Tibial nerve (tissue), 4 donors: Measurements from ENCODE around the gene SUGP1. TPM values are rescaled to one million over a fixed set of nuclear protein-coding genes. Genes with fewer than 3 reads are reported as not detected.

Experiments used
- DNase-seq, 2 donors: peaks; one replicate each; pipeline ENCODE4 v3.0.0-alpha.2; 2019; ENCODE audit warnings: low spot score in 2 of 2
- H3K27ac ChIP-seq, 4 donors: fragments of 200-600 bp; sonication (generic) in 3 of 4; one replicate each; pipeline ENCODE4 v1.5.1; 2017 to 2019; ENCODE audit warnings: mild to moderate bottlenecking in 1 of 4
- H3K27me3 ChIP-seq, 2 donors: fragments of 200-600 bp; sonication (generic) in 1 of 2; one replicate each; pipeline versions ENCODE4 v1.5.1 to v1.6.0; 2017 to 2019
- H3K36me3 ChIP-seq, 3 donors: fragments of 200-600 bp; sonication (generic); one replicate each; pipeline ENCODE4 v1.5.1; 2018 to 2019
- H3K4me1 ChIP-seq, 4 donors: fragments of 200-600 bp; sonication (generic) in 3 of 4; one replicate each; pipeline ENCODE4 v1.5.1; 2017 to 2019
- H3K4me3 ChIP-seq, 4 donors: fragments of 200-600 bp; sonication (generic) in 3 of 4; one replicate each; pipeline ENCODE4 v1.5.1; 2017 to 2019; ENCODE audit warnings: mild to moderate bottlenecking in 1 of 4, moderate library complexity in 1 of 4
- H3K9me3 ChIP-seq, 4 donors: fragments of 200-600 bp; sonication (generic) in 3 of 4; one replicate each; pipeline ENCODE4 v1.5.1; 2017 to 2019
- CTCF ChIP-seq, 5 experiments: fragments of 200-600 bp in 3 of 5; fragments of 450-650 bp in 2 of 5; sonication (generic) in 3 of 5; IDR thresholded peaks; one replicate each; pipeline ENCODE4 v1.5.1; 2016 to 2019; ENCODE audit warnings: antibody characterized with exemption in 5 of 5, mild to moderate bottlenecking in 3 of 5, moderate library complexity in 2 of 5
- EP300 ChIP-seq, 2 donors: sonication (generic); formaldehyde crosslinking; IDR thresholded peaks; one replicate each; pipeline ENCODE4 v1.6.1; 2017; ENCODE audit warnings: antibody characterized with exemption in 2 of 2, mild to moderate bottlenecking in 1 of 2
- POLR2A ChIP-seq, 2 donors: fragments of 450-650 bp; IDR thresholded peaks; one replicate each; pipeline ENCODE4 v1.6.1; 2017; ENCODE audit warnings: antibody characterized with exemption in 2 of 2, mild to moderate bottlenecking in 2 of 2, moderate library complexity in 2 of 2
- WGBS, 2 donors: methylation state at CpG; one replicate each; pipeline ENCODE4 v1.1.5; 2018; 5-methylcytosine and 5-hydroxymethylcytosine counted together
- total RNA-seq, 4 donors: library from RNA; depleted of rRNA; stranded (reverse); fragments of >200 nt; gene quantifications; one replicate each; pipeline ENCODE4 v1.1.0, GENCODE V29; 2016

Gene SUGP1
- total RNA-seq, 4 donors from 2014 or later: 21.6 to 36.0 (median 27.5) TPM

GRCh38 chr19:19267305-19267704 is 53.0 kb downstream of the SUGP1 start:
- no peaks in the 10 kb centered on the region for H3K4me1 ChIP-seq
- H3K4me3 ChIP-seq: no peak overlapping the region
- WGBS, 2 donors: 93 to 97% methylated on average over 3 of the region's 3 CpGs
- H3K9me3 ChIP-seq: no peaks in the 10 kb centered on the region
- DNase-seq: no peak
- peaks cover 0 to 10% of the 10 kb centered on the region in 2 donors for H3K27me3 ChIP-seq
- TF ChIP-seq POLR2A (IDR thresholded peaks at IDR 0.05) (no peak), CTCF (IDR thresholded peaks at IDR 0.05) (no peak), EP300 (IDR thresholded peaks at IDR 0.05) (no peak)
- H3K27ac ChIP-seq: no peak overlapping the region
- H3K36me3 ChIP-seq: no peaks in the 10 kb centered on the region

GRCh38 chr19:19263886-19264487 is 56.3 kb downstream of the SUGP1 start:
- WGBS, 2 donors: 80 to 84% methylated on average over 7 of the region's 7 CpGs
- H3K27me3 ChIP-seq: peaks cover 0 to 43% of the 10 kb centered on the region in 2 donors

GRCh38 chr19:19262190-19263057 is 57.9 kb downstream of the SUGP1 start:
- H3K36me3 ChIP-seq: no peaks in the 10 kb centered on the region
- no peak for TF ChIP-seq CTCF (IDR thresholded peaks at IDR 0.05)
- TF ChIP-seq POLR2A (IDR thresholded peaks at IDR 0.05): no peak
- TF ChIP-seq EP300 (IDR thresholded peaks at IDR 0.05): no peak
- no peak overlapping the region for H3K27ac ChIP-seq
- peaks cover 0 to 8% (median 0%) of the 10 kb centered on the region in 4 donors for H3K9me3 ChIP-seq
- 4 to 5% methylated on average over 31 of the region's 31 CpGs for WGBS, 2 donors
- DNase-seq: no peak
- H3K4me1 ChIP-seq: peaks cover 0 to 14% (median 6%) of the 10 kb centered on the region in 4 donors
- no peak overlapping the region for H3K4me3 ChIP-seq
- H3K27me3 ChIP-seq: peaks cover 0 to 43% of the 10 kb centered on the region in 2 donors

More at GRCh38 chr19:19263886-19264487, 56.3 kb downstream of the SUGP1 start:
- Histone ChIP-seq H3K36me3 (no peaks in the 10 kb centered on the region), H3K27ac (no peak overlapping the region), H3K4me1 (peaks cover 0 to 14% (median 6%) of the 10 kb centered on the region in 4 donors), H3K9me3 (peaks cover 0 to 8% (median 0%) of the 10 kb centered on the region in 4 donors), H3K4me3 (no peak overlapping the region)
- no peak for TF ChIP-seq EP300 (IDR thresholded peaks at IDR 0.05)
- no peak for TF ChIP-seq CTCF (IDR thresholded peaks at IDR 0.05)
- no peak for TF ChIP-seq POLR2A (IDR thresholded peaks at IDR 0.05)
- DNase-seq: no peak

- Histone ChIP-seq H3K9me3 (peaks cover 0 to 8% (median 0%) of the 10 kb centered on the region in 4 donors), H3K27me3 (peaks cover 0 to 44% of the 10 kb centered on the region in 2 donors), H3K36me3 (no peaks in the 10 kb centered on the region), H3K27ac (no peak overlapping the region), H3K4me3 (peak overlapping the region in 1 of 4 donors; percentile 33), H3K4me1 (peaks cover 0 to 14% (median 6%) of the 10 kb centered on the region in 4 donors)
- WGBS, 2 donors: 1 to 2% methylated on average over 46 to 50 of the region's 52 CpGs
- no peak for DNase-seq
- no peak for TF ChIP-seq CTCF (IDR thresholded peaks at IDR 0.05)
- no peak for TF ChIP-seq EP300 (IDR thresholded peaks at IDR 0.05)
- TF ChIP-seq POLR2A (IDR thresholded peaks at IDR 0.05): no peak
Observed at GRCh38 chr19:19261350-19262189, 58.7 kb downstream of the SUGP1 start.
